Fibroblast of gingiva (primary cell): ENCODE data around the gene SCP2.

Experiments used
- DNase-seq: peaks from one replicate; pipeline ENCODE4 v3.0.0-alpha.2; 2011; ENCODE audit warnings: low read depth

SCP2 gene

DNA sequence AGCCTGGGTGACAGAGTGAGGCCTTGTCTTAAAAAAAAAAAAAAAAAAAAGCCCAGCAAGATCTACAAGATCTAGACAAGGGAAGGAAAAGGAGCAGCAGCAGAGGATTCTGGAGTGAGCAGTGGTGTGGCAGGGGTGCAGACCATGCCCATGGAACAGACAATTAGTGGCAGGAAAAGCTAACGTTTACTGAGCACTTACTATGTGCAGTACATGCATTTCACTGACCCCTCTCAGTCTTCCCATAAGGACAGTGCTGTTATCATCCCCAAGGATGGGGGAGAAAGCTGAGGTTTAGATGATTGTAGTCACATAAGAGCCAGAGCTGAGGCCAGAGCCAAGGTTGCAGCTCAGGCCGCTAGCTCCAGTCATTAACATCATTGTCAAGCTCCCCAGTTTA, 140.8 kb downstream of the SCP2 start:
- no peak for DNase-seq

DNA sequence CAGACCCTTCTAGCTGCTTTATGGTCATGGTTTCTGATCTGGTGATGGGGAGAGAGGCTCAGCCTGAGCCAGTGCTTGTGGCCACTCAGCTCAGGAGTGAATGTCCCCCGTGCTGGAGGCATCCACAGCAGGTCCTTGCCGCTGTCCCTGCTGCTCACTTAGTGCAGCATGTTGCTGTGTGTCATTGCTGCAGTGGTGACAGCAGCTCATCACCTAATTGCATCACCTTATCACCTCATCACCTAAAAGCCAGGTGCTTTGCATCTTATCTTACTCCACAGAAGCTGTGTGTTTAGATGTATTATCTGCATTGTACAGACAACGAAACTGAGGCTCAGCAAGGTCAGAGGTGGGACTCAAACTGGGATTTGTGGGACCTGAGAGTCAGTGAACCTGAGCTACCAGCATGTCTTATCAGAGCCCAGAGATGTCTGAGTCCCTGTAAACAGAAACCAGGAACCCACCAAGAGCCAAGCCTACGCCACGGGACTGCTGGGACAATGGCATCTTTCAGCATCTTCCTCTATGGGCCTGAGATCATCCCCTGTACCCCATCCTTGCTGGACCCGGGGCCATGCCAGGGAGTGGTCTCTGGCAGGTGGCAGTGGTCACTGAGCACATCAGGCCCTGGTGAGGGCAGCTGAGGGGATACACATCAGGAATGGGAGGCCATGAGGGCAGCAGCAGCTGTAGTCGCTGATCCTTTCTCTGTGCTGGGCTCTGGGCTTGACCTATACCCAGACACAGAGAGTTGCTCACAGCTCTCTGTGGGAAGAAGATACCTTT, 141.4 kb downstream of the SCP2 start:
- DNase-seq = no peak

- DNase-seq = no peak
Measured at GRCh38 chr1:53069265-53069662, 142.2 kb downstream of the SCP2 start.

DNA sequence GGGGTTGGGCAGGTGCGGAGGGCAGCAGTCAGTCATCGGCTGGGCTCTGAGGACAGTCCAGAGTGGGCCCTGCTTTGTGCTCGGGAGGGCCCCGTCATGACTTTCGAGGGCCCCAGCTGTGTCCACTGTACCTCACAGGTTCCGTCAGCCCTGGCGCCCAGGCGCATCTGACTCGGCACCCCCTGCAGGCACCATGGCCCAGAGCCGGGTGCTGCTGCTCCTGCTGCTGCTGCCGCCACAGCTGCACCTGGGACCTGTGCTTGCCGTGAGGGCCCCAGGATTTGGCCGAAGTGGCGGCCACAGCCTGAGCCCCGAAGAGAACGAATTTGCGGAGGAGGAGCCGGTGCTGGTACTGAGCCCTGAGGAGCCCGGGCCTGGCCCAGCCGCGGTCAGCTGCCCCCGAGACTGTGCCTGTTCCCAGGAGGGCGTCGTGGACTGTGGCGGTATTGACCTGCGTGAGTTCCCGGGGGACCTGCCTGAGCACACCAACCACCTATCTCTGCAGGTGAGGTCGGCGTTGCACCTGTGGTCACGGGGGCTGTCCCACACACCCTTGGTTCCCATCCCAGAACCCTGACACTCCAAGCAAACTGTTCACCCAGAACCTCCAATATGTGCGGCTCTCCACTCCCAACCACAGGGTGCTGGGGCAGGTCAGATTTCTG, 142.7 kb downstream of the SCP2 start:
- DNase-seq = no peak

DNA sequence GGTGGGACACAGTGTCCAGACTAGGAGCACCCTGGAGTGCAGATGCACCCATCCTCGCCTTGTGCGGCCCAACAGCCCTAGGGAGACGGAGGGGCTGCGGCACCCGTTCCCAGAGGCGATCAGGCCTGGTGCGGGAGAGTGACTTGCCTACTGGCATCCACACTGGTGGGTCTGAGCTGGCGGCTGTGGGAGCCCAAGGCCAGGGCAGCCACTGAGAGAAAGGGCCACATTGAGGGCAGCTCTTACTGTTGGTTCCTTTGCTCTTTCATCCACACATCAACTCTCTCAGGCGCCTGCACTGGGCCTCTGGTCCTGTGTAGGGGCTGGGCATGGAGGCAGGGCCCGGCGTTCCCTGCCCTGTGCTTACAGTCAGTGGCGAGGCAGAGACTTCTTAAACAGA, 143.5 kb downstream of the SCP2 start:
- no peak for DNase-seq

GRCh38 chr1:53071167-53071865, 144.2 kb downstream of the SCP2 start:
- no peak for DNase-seq

DNA sequence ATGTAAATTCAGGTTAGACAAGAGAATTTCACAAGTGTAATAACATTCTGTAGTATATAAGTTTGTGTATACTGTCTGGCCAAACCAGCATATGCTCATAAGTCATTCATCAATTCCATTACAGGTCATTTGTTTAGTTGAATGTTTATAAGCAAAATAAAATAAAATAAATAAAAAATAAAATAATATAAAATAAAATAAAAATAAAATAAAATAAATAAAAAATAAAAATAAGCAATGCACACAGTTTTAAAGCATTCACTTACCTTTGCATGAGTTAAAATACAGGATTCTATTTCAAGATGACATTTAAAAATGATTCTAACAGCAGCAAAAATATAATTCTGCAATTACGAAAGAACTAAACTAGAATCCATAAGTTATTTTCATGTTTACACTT, 144.8 kb downstream of the SCP2 start:
- DNase-seq = no peak

- DNase-seq = no peak
Measured at GRCh38 chr1:53073287-53073686, 146.2 kb downstream of the SCP2 start.

- no peak for DNase-seq
Measured at GRCh38 chr1:53073868-53074311, 146.8 kb downstream of the SCP2 start.

DNA sequence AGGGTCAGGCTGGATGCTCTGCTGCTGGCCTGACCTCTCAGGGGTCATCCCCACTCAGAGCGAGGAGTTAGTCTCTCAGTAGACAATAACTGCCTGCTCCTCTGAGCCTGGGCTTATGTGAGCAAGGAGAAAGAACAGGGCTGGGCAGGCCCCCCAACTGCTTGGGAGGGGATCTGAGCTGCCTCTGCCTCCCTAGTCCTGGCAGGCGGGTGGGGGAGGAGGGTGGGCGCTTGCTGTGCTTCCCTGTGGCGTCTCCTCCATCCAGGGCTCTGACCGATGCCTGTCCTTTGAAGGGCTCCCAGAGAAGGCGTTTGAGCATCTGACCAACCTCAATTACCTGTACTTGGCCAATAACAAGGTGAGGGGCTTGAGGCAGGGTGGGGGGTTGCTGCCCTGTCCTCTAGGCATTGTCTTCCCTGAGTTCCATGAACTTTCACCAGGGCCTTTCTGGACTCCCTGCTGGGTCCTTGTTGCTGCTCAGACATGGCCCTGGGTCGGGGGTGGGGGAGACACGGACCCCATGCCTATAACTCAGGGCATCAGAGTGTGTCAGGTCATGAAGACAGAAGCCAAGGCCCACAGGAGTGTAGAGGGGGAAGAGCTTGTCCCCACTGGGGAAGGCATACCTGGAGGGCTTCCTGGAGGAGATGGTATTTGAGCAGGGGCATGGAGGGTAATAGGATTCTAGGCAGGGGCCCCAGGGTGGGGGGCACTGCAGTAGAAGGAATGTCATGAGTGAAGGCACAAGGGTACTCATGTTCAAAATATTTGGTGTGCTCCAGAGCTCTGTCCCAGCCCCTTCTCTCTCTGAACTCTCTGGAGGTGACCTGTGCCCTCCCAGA, 147.5 kb downstream of the SCP2 start:
- DNase-seq = no peak

- no peak for DNase-seq
Measured at GRCh38 chr1:53075206-53075605, 148.1 kb downstream of the SCP2 start.

- no peak for DNase-seq
Measured at GRCh38 chr1:53075761-53076163, 148.7 kb downstream of the SCP2 start.

DNA sequence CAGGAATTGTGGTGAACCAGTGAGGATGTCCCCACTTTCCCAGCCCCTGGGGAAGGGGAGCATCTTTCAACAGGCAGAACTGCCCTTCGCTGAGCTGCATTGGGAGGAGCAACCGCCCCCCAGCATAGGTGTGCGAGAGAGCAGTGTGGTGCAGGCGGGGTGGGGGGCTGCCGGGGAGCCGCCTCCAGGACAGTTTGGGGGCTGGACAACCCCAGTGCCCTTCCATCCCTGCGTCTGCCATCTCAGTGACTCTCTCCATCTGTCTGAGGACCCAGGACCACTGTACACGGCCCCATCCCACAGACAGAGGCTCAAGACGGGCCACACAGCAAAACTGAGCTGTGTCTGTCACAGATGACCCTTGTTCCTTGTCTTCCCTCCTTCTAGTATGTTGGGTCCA, 149.1 kb downstream of the SCP2 start:
- no peak for DNase-seq

GRCh38 chr1:53076721-53077598, 149.9 kb downstream of the SCP2 start:
- DNase-seq = no peak

GRCh38 chr1:53077599-53077965, 150.5 kb downstream of the SCP2 start:
- DNase-seq = no peak

GRCh38 chr1:53078333-53079101, 151.4 kb downstream of the SCP2 start:
- no peak for DNase-seq

DNA sequence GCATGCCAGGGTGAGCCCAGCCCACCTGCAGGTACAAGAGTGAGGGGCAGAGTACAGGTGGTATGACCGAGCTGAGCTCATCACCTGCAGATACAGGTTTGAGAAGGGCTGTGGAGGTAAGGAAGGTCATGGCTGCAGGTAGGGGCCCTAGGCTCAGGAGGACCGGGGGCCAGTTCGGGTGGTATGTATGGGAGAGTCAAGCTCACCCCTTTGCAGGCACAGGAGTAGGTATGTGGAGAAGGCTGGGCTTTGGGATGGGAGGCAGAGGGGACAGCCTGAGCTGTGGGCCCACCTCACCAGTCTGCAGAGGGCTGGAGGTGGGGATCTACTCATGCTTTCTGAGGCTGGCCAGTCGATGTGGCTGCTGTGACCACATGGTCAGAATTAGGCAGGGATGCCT, 152.2 kb downstream of the SCP2 start:
- no peak for DNase-seq

DNA sequence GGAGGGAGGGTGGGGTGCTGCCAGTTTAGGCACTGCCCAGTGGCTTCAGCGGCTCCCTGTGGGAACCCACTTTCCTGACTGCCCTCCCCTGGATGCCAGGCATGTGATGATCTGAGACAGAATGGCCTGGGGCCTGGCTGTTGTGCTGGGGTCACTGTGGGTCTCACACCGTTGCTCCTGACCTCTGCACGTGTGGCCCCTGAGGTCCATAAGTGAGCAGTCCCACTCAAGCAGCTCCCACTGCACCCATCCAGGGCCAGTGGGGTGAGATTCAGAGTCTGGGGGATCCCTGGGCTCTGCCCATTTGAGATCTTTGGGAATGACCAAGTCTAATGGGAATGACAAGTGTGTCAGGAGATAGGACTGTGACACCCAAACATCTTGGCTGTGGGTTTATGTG, 153.0 kb downstream of the SCP2 start:
- no peak for DNase-seq

- DNase-seq = no peak
Measured at GRCh38 chr1:53080769-53081168, 153.7 kb downstream of the SCP2 start.

GRCh38 chr1:53081384-53082066, 154.4 kb downstream of the SCP2 start:
- DNase-seq = no peak
